ENCODE data around the gene MARCHF3.

GRCh38 chr5:126872561-126873354 is 157.6 kb downstream of the MARCHF3 start:
- TF ChIP-seq, protein P1, sequence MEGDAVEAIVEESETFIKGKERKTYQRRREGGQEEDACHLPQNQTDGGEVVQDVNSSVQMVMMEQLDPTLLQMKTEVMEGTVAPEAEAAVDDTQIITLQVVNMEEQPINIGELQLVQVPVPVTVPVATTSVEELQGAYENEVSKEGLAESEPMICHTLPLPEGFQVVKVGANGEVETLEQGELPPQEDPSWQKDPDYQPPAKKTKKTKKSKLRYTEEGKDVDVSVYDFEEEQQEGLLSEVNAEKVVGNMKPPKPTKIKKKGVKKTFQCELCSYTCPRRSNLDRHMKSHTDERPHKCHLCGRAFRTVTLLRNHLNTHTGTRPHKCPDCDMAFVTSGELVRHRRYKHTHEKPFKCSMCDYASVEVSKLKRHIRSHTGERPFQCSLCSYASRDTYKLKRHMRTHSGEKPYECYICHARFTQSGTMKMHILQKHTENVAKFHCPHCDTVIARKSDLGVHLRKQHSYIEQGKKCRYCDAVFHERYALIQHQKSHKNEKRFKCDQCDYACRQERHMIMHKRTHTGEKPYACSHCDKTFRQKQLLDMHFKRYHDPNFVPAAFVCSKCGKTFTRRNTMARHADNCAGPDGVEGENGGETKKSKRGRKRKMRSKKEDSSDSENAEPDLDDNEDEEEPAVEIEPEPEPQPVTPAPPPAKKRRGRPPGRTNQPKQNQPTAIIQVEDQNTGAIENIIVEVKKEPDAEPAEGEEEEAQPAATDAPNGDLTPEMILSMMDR (IDR thresholded peaks at IDR 0.05) = no peak
- TF ChIP-seq POLR2A (IDR thresholded peaks at IDR 0.05) = no peak
